CD14-positive monocyte (primary cell): ENCODE results near the gene NT5C3B. TPM values are rescaled to one million over a fixed set of nuclear protein-coding genes. Genes with fewer than 3 reads are reported as not detected.
A peak's percentile ranks its signal among the peaks of the same experiment; 100 is the strongest.

Experiments
- DNase-seq, 3 donors: peaks; one replicate each; pipeline ENCODE4 v3.0.0-alpha.2; 2011 to 2022
- H2AFZ ChIP-seq: 2 replicates; pipeline ENCODE4 v1.6.0; 2012; ENCODE audit warnings: mild to moderate bottlenecking, low read depth, low read length, inconsistent platforms; ENCODE audit not compliant: insufficient read depth, poor library complexity, severe bottlenecking
- H3K27ac ChIP-seq, 2 donors: 1 replicate in 1 of 2; 2 replicates in 1 of 2; pipeline ENCODE4 v1.5.1; 2012 to 2013; ENCODE audit warnings: low read length in 2 of 2, control low read depth in 1 of 2, inconsistent platforms in 1 of 2, low read depth in 1 of 2, mild to moderate bottlenecking in 1 of 2
- H3K27me3 ChIP-seq, 2 donors: one replicate each; pipeline versions ENCODE4 v1.6.0 to v1.6.1; 2011 to 2013; ENCODE audit warnings: low read length in 2 of 2; ENCODE audit not compliant: control insufficient read depth in 2 of 2, insufficient read depth in 2 of 2
- H3K36me3 ChIP-seq, 2 donors: replicated peaks in 1 of 2; 1 replicate in 1 of 2; 2 replicates in 1 of 2; pipeline versions ENCODE4 v1.5.1 to v1.6.1; 2012 to 2013; ENCODE audit warnings: low read length in 2 of 2, control low read depth in 1 of 2, inconsistent platforms in 1 of 2, mild to moderate bottlenecking in 1 of 2; ENCODE audit not compliant: insufficient read depth in 2 of 2, control insufficient read depth in 1 of 2
- H3K4me1 ChIP-seq, 2 donors: 1 replicate in 1 of 2; 2 replicates in 1 of 2; pipeline versions ENCODE4 v1.5.1 to v1.6.1; 2012 to 2013; ENCODE audit warnings: low read length in 2 of 2, control low read depth in 1 of 2, inconsistent platforms in 1 of 2, mild to moderate bottlenecking in 1 of 2, moderate library complexity in 1 of 2; ENCODE audit not compliant: insufficient read depth in 2 of 2, control insufficient read depth in 1 of 2
- H3K4me2 ChIP-seq: replicated peaks from 2 replicates; pipeline ENCODE3; 2012; ENCODE audit warnings: low read length, moderate library complexity, mild to moderate bottlenecking; ENCODE audit not compliant: poor library complexity, severe bottlenecking; ENCODE audit errors: extremely low read depth
- H3K4me3 ChIP-seq, 3 experiments: fragments of 200-600 bp in 1 of 3; sonication (generic) in 1 of 3; replicated peaks in 1 of 3; 1 replicate in 2 of 3; 2 replicates in 1 of 3; pipeline ENCODE4 v1.5.1; 2011 to 2013; ENCODE audit warnings: low read length in 3 of 3, mild to moderate bottlenecking in 3 of 3, control low read depth in 2 of 3, low read depth in 2 of 3, inconsistent platforms in 1 of 3, moderate library complexity in 1 of 3
- H3K79me2 ChIP-seq: 2 replicates; pipeline ENCODE4 v1.6.0; 2012; ENCODE audit warnings: mild to moderate bottlenecking, control low read depth, inconsistent platforms, low read length, moderate library complexity; ENCODE audit not compliant: insufficient read depth
- H3K9ac ChIP-seq: 2 replicates; pipeline ENCODE4 v1.6.0; 2017; ENCODE audit warnings: low read length, mild to moderate bottlenecking; ENCODE audit not compliant: insufficient read depth, poor library complexity, severe bottlenecking
- H3K9me3 ChIP-seq, 2 donors: replicated peaks in 1 of 2; 1 replicate in 1 of 2; 2 replicates in 1 of 2; pipeline versions ENCODE4 v1.5.1 to v1.6.1; 2012 to 2013; ENCODE audit warnings: low read length in 2 of 2, control low read depth in 1 of 2; ENCODE audit not compliant: control insufficient read depth in 1 of 2, insufficient read depth in 1 of 2
- H4K20me1 ChIP-seq: 2 replicates; pipeline ENCODE4 v1.6.0; 2012; ENCODE audit warnings: mild to moderate bottlenecking, low read length, control low read depth, moderate library complexity; ENCODE audit not compliant: insufficient read depth
- H3K27ac Mint-ChIP-seq, 7 donors: one replicate each; pipeline ENCODE4 v1.8.0; 2020; ENCODE audit warnings: mild to moderate bottlenecking in 7 of 7, mixed read lengths in 7 of 7, moderate library complexity in 6 of 7, inconsistent platforms in 2 of 7
- H3K27me3 Mint-ChIP-seq, 3 donors: one replicate each; pipeline ENCODE4 v1.8.0; 2021 to 2022; ENCODE audit warnings: low read depth in 3 of 3, mild to moderate bottlenecking in 3 of 3, mixed read lengths in 3 of 3, moderate library complexity in 3 of 3, inconsistent platforms in 1 of 3
- H3K36me3 Mint-ChIP-seq, 2 donors: one replicate each; pipeline ENCODE4 v1.8.0; 2020; ENCODE audit warnings: mixed read lengths in 2 of 2, inconsistent platforms in 1 of 2, mild to moderate bottlenecking in 1 of 2
- H3K4me1 Mint-ChIP-seq: one replicate; pipeline ENCODE4 v1.8.0; 2020; ENCODE audit warnings: mild to moderate bottlenecking, mixed read lengths
- H3K4me3 Mint-ChIP-seq, 2 donors: one replicate each; pipeline ENCODE4 v1.8.0; 2020; ENCODE audit warnings: mild to moderate bottlenecking in 2 of 2, mixed read lengths in 2 of 2, moderate library complexity in 1 of 2
- H3K9me3 Mint-ChIP-seq, 7 donors: one replicate each; pipeline ENCODE4 v1.8.0; 2020 to 2022; ENCODE audit warnings: mixed read lengths in 7 of 7, mild to moderate bottlenecking in 6 of 7, moderate library complexity in 6 of 7, inconsistent platforms in 2 of 7
- CTCF ChIP-seq: fragments of 200-600 bp; IDR thresholded peaks from one replicate; pipeline ENCODE4 v1.8.0; 2022; ENCODE audit warnings: antibody characterized with exemption, mild to moderate bottlenecking
- WGBS: methylation state at CpG from one replicate; pipeline ENCODE4 v1.1.5; 2013; ENCODE audit warnings: missing lambda C conversion rate; ENCODE audit not compliant: insufficient coverage; 5-methylcytosine and 5-hydroxymethylcytosine counted together
- intact Hi-C, 2 donors: fragments of 100-400 bp; cut with micrococcal nuclease; formaldehyde crosslinking; loops; one replicate each; pipeline versions ENCODE4 v1.15.0 to v1.15.1; 2023
- polyA plus RNA-seq, 3 donors: library from polyadenylated mRNA; depleted of rRNA in 1 of 3; unstranded in 2 of 3; stranded (reverse) in 1 of 3; fragments of 300-500 nt in 2 of 3; fragments of >200 nt in 1 of 3; fragmentation: Illumina TruSeq in 2 of 3; gene quantifications; 1 replicate in 2 of 3; 2 replicates in 1 of 3; pipeline ENCODE4 v1.2.3, GENCODE V29; 2012 to 2021
- small RNA-seq: library from RNA; depleted of rRNA; stranded (forward); fragments of <200 nt; gene quantifications from one replicate; pipeline ENCODE3, GENCODE V24; 2012; ENCODE audit warnings: low read depth; ENCODE audit not compliant: insufficient read length

The NT5C3B gene
- polyA plus RNA-seq, 3 donors: 11.5 to 14.2 (median 13.5) TPM

- no peak for DNase-seq
- H3K4me1 Mint-ChIP-seq: peaks cover 22% of the 10 kb centered on the region
- Histone ChIP-seq H3K4me2 (no peak overlapping the region), H3K4me3 (no peak overlapping the region), H3K9me3 (no peaks in the 10 kb centered on the region), H3K4me1 (peaks cover 26% of the 10 kb centered on the region in 2 donors), H3K27me3 (no peaks in the 10 kb centered on the region), H4K20me1 (peaks cover 55% of the 10 kb centered on the region), H2AFZ (no peak overlapping the region), H3K9ac (no peak overlapping the region), H3K36me3 (peaks cover 7 to 35% of the 10 kb centered on the region in 2 donors), H3K79me2 (no peaks in the 10 kb centered on the region), H3K27ac (no peak overlapping the region)
- 99% methylated on average over 7 of the region's 12 CpGs for WGBS
- H3K27ac Mint-ChIP-seq: peak overlapping the region in 1 of 7 donors; percentile 48
- no peak for TF ChIP-seq CTCF
- peaks cover 5 to 6% of the 10 kb centered on the region in 2 donors for H3K36me3 Mint-ChIP-seq
- H3K4me3 Mint-ChIP-seq: no peak overlapping the region
- intact Hi-C loops: no loop called here
- peaks cover 0 to 2% (median 0%) of the 10 kb centered on the region in 7 donors for H3K9me3 Mint-ChIP-seq
- H3K27me3 Mint-ChIP-seq: peaks cover 0 to 11% (median 10%) of the 10 kb centered on the region in 3 donors
These were observed 60.4 kb downstream of the NT5C3B start for GRCh38 chr17:41775394-41776226.

Small RNA genes within 50 kb of the gene (small RNA-seq; reads per million reads assigned to genes)
- gene AC125257.2: not detected

Other genes starting within 250 kb of the NT5C3B start
- not detected for gene KRT14, start 249.3 kb downstream of the NT5C3B start, polyA plus RNA-seq
- not detected for gene KRT16, start 223.5 kb downstream of the NT5C3B start, polyA plus RNA-seq
- under 1 TPM in 1 of 3 donors, not detected in 2; 0.49 TPM for gene KRT17, start 211.7 kb downstream of the NT5C3B start, polyA plus RNA-seq
- gene EIF1, start 147.3 kb downstream of the NT5C3B start, polyA plus RNA-seq: 1,000 to 10,000 TPM; 1,176 to 1,536 (median 1,425) TPM
- not detected for gene GAST, start 123.9 kb downstream of the NT5C3B start, polyA plus RNA-seq
- not detected for gene HAP1, start 101.6 kb downstream of the NT5C3B start, polyA plus RNA-seq
- 10 to 100 TPM; 14.0 to 22.1 (median 15.4) TPM for gene JUP, start 49.5 kb downstream of the NT5C3B start, polyA plus RNA-seq
- under 1 TPM; 0.13 to 0.46 (median 0.16) TPM for gene P3H4, start 24.3 kb downstream of the NT5C3B start, polyA plus RNA-seq
- gene FKBP10, start 23.2 kb downstream of the NT5C3B start, polyA plus RNA-seq: not detected
- under 1 TPM in 1 of 3 donors, not detected in 2; 0.15 TPM for gene KLHL10, start 1.6 kb upstream of the NT5C3B start, polyA plus RNA-seq
- 1 to 10 TPM; 3.0 to 4.1 (median 3.4) TPM for gene KLHL11, start 29.2 kb upstream of the NT5C3B start, polyA plus RNA-seq
- gene ACLY, start 82.7 kb upstream of the NT5C3B start, polyA plus RNA-seq: 10 to 100 TPM; 41.0 to 48.3 (median 45.1) TPM
- gene ODAD4, start 94.4 kb upstream of the NT5C3B start, polyA plus RNA-seq: under 1 TPM; 0.04 to 0.28 (median 0.23) TPM
- 10 to 100 TPM; 19.0 to 50.2 (median 47.0) TPM for gene CNP, start 130.6 kb upstream of the NT5C3B start, polyA plus RNA-seq
- 10 to 100 TPM; 29.1 to 79.7 (median 59.6) TPM for gene DNAJC7, start 181.2 kb upstream of the NT5C3B start, polyA plus RNA-seq
- gene NKIRAS2, start 183.9 kb upstream of the NT5C3B start, polyA plus RNA-seq: 10 to 100 TPM; 51.1 to 77.1 (median 69.9) TPM
- under 1 TPM; 0.20 to 0.52 (median 0.28) TPM for gene C17orf113, start 214.4 kb upstream of the NT5C3B start, polyA plus RNA-seq